ENCODE data around the gene SBNO2. TPM values are rescaled to one million over a fixed set of nuclear protein-coding genes. Genes with fewer than 3 reads are reported as not detected.

Gene SBNO2
- total RNA-seq, 1 donor from 2014 or later, result 40.9 TPM

DNA sequence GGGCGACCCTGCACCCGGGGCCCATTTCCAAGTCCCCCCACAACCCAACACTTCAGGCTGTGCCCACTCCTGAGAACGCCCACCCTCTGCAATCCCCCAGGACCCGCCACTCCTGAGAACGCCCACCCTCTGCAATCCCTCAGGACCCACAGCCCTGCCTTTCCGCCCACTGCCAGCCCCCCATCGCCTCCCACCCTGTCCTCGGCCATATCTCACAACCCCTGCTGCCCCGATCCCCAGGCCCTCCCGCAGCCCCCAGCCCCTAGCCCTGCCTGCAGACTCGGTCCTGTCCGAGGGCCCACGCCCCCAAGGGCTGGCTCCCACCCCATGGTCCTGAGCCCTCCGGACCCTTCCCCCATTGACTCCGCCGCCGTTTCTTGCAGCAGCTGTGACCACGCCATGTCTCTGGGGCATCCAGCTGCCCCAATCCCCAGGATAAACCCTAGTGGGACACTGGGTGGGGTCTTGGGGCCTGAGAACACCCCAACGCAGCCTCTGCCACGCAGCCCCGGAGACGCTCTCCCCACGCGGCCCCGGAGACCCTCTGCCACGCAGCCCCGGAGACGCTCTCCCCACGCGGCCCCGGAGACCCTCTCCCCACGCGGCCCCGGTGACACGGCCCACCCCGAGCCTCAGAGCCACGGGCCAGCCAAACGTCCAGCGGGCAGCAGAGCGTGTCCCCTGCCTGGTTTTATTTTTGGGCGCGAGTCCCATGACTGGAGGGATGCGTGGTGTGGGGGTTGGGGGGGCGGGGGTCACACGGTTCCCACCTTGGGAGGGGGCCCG lies 17.0 kb downstream of the SBNO2 start:
- no peak for DNase-seq (ENCODE audit: low spot score, unreplicated experiment)
- Mint-ChIP-seq H3K4me1 (ENCODE audit: low read depth) (peaks cover 1% of the 10 kb centered on the region), H3K36me3 (ENCODE audit: insufficient read depth) (peaks cover 2% of the 10 kb centered on the region), H3K9me3 (ENCODE audit: low read depth) (no peaks in the 10 kb centered on the region), H3K27me3 (no peaks in the 10 kb centered on the region), H3K4me3 (ENCODE audit: low read depth) (no peak overlapping the region), H3K27ac (no peak overlapping the region)
- TF ChIP-seq, protein P1, sequence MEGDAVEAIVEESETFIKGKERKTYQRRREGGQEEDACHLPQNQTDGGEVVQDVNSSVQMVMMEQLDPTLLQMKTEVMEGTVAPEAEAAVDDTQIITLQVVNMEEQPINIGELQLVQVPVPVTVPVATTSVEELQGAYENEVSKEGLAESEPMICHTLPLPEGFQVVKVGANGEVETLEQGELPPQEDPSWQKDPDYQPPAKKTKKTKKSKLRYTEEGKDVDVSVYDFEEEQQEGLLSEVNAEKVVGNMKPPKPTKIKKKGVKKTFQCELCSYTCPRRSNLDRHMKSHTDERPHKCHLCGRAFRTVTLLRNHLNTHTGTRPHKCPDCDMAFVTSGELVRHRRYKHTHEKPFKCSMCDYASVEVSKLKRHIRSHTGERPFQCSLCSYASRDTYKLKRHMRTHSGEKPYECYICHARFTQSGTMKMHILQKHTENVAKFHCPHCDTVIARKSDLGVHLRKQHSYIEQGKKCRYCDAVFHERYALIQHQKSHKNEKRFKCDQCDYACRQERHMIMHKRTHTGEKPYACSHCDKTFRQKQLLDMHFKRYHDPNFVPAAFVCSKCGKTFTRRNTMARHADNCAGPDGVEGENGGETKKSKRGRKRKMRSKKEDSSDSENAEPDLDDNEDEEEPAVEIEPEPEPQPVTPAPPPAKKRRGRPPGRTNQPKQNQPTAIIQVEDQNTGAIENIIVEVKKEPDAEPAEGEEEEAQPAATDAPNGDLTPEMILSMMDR (IDR thresholded peaks at IDR 0.05; ENCODE audit: unreplicated experiment), result no peak

DNA sequence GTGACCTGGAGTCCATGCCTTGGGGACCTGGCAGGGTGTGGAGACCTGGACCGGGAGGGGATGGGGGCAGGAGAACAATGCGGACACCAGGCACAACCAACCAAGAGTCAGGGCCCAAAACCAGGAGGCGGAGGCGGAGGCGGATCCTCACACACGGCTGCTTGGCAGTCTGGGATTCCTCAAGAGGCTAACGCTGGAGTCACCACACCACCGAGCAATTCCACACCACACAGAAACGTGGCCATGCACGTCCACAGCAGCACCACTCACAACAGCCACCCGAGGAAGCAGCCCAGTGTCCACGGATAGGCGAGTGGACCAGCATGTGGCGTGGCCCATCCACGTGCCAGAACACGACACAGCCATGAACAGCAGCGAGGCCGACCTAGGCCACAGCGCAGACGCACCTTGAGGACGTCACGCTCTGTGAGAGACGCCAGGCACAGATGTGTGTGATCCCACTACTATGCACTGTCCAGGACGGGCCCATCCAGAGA lies 17.7 kb downstream of the SBNO2 start:
- DNase-seq (ENCODE audit: low spot score, unreplicated experiment), result no peak
- TF ChIP-seq, protein P1 (IDR thresholded peaks at IDR 0.05; ENCODE audit: unreplicated experiment), result no peak
- no peaks in the 10 kb centered on the region for H3K4me1 Mint-ChIP-seq (ENCODE audit: low read depth)
- no peaks in the 10 kb centered on the region for H3K27me3 Mint-ChIP-seq
- peaks cover 2% of the 10 kb centered on the region for H3K36me3 Mint-ChIP-seq (ENCODE audit: insufficient read depth)
- H3K27ac Mint-ChIP-seq, result no peak overlapping the region
- no peak overlapping the region for H3K4me3 Mint-ChIP-seq (ENCODE audit: low read depth)
- H3K9me3 Mint-ChIP-seq (ENCODE audit: low read depth), result no peaks in the 10 kb centered on the region

DNA sequence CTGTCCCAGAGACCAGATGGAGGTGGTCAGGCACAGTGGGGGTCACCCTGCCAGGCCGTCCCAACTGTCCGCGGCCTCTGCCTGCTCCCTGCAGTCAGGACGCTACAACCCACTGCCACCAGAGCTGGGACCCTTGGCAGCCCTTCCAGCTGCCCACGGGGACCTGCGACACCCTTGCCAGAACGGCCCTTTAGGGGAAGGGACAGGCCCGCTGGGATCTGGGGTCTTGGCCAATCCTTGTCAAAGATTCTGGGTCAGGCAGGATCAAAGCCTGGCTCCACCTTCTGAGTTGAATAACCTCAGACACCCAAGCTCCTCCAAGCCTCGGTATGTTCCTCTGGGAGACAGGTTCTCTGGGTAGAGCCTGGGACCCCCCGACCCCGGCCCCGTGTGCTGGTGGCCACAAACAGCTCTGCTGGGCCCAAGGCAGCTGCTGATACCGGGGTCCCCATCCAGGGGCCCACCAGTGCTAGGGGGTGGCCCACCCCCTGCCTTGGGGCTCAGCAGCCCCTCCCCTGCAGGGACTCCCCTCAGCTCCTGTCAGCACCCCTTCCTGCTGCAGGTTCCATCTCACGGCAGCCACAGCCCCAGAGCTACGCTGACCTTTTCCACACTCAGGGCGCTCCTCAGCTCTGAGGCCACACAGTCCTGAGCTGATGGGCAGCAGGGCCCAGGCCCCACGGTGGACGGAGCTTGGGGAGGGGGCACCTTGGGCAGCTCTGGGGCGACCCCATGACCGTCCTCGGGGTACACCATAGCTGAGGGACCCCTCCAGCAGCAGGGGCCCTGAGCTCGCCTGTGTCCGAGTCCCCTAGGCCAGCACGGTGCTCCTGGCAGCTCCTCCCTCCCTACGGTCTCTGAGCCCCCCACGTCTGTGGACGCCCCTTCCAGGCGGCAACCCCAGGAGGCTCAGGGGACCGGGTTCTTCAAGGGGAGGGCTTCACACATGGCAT lies 18.4 kb downstream of the SBNO2 start:
- Mint-ChIP-seq H3K9me3 (ENCODE audit: low read depth) (no peaks in the 10 kb centered on the region), H3K27me3 (no peaks in the 10 kb centered on the region), H3K4me3 (ENCODE audit: low read depth) (no peak overlapping the region), H3K36me3 (ENCODE audit: insufficient read depth) (peaks cover 2% of the 10 kb centered on the region), H3K27ac (no peak overlapping the region), H3K4me1 (ENCODE audit: low read depth) (no peaks in the 10 kb centered on the region)
- TF ChIP-seq, protein P1 (IDR thresholded peaks at IDR 0.05; ENCODE audit: unreplicated experiment), result no peak
- no peak for DNase-seq (ENCODE audit: low spot score, unreplicated experiment)

DNA sequence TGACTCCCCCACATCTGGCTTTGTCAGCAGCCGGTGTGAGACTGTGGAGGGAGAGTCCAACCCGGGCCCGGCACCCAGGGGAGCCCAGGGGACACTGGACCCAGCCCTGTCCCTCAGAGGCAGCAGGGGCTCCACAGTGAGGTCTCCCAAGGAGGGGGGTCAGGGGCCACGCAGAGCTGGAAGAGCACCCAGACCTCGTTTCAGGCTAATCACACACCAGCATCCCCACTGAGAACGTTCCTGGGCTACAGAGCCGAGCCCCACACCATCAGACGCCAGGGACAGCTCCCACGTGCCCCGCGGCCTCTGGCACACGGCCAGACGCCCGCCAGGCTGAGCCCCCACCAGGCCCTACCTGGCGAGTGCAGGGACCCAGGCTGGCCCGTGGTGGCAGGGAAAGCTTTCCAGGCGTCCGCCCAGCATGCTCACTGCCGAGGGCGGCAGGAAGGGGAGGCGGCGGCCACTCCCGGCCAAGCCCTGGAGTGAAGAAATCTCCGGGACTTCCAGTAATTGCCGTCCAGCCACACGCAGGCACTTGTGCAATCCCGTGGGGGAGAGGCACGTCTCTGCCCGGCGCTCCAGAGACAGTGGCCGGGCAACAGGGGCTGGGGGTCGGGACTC lies 19.2 kb downstream of the SBNO2 start:
- Mint-ChIP-seq H3K27ac (no peak overlapping the region), H3K36me3 (ENCODE audit: insufficient read depth) (peaks cover 2% of the 10 kb centered on the region), H3K4me3 (ENCODE audit: low read depth) (no peak overlapping the region), H3K9me3 (ENCODE audit: low read depth) (no peaks in the 10 kb centered on the region), H3K27me3 (no peaks in the 10 kb centered on the region), H3K4me1 (ENCODE audit: low read depth) (no peaks in the 10 kb centered on the region)
- TF ChIP-seq, protein P1 (IDR thresholded peaks at IDR 0.05; ENCODE audit: unreplicated experiment), result no peak
- no peak for DNase-seq (ENCODE audit: low spot score, unreplicated experiment)
